Activated T-cell treated with anti-CD3 and anti-CD28 coated beads, Interleukin-2, amount 50 U/mL, for 24 hours (primary cell): ENCODE data around the gene SPEG.
A peak's percentile ranks its signal among the peaks of the same experiment; 100 is the strongest.

ENCODE experiments used
- DNase-seq: peaks from one replicate; pipeline ENCODE4 v3.0.0-alpha.2; 2020
- H3K27ac Mint-ChIP-seq: 2 replicates; pipeline ENCODE4 v1.8.0; 2020; ENCODE audit warnings: mild to moderate bottlenecking, mixed read lengths
- H3K27me3 Mint-ChIP-seq: 2 replicates; pipeline ENCODE4 v1.8.0; 2020; ENCODE audit warnings: mixed read lengths
- H3K36me3 Mint-ChIP-seq: 2 replicates; pipeline ENCODE4 v1.8.0; 2020; ENCODE audit warnings: low read depth, mixed read lengths
- H3K4me1 Mint-ChIP-seq: 2 replicates; pipeline ENCODE4 v1.8.0; 2020; ENCODE audit warnings: low read depth, mixed read lengths
- H3K4me3 Mint-ChIP-seq: 2 replicates; pipeline ENCODE4 v1.8.0; 2020; ENCODE audit warnings: mild to moderate bottlenecking, moderate library complexity, mixed read lengths
- H3K9me3 Mint-ChIP-seq: 2 replicates; pipeline ENCODE4 v1.8.0; 2020; ENCODE audit warnings: mixed read lengths

Gene SPEG

GRCh38 chr2:219489315-219489714, 54.7 kb downstream of the SPEG start:
- peaks cover 3% of the 10 kb centered on the region for H3K4me1 Mint-ChIP-seq
- H3K27ac Mint-ChIP-seq, result no peak overlapping the region
- no peak for DNase-seq
- H3K36me3 Mint-ChIP-seq, result no peaks in the 10 kb centered on the region
- H3K4me3 Mint-ChIP-seq, result no peak overlapping the region
- no peaks in the 10 kb centered on the region for H3K9me3 Mint-ChIP-seq
- H3K27me3 Mint-ChIP-seq, result peaks cover 65% of the 10 kb centered on the region

- H3K4me3 Mint-ChIP-seq, result no peak overlapping the region
- no peak overlapping the region for H3K27ac Mint-ChIP-seq
- H3K36me3 Mint-ChIP-seq, result no peaks in the 10 kb centered on the region
- H3K9me3 Mint-ChIP-seq, result no peaks in the 10 kb centered on the region
- no peak for DNase-seq
- H3K4me1 Mint-ChIP-seq, result peaks cover under 1% of the 10 kb centered on the region
- peaks cover 69% of the 10 kb centered on the region for H3K27me3 Mint-ChIP-seq
These were observed 55.5 kb downstream of the SPEG start for GRCh38 chr2:219490186-219490585.

- H3K36me3 Mint-ChIP-seq, result no peaks in the 10 kb centered on the region
- peaks cover 69% of the 10 kb centered on the region for H3K27me3 Mint-ChIP-seq
- no peaks in the 10 kb centered on the region for H3K9me3 Mint-ChIP-seq
- DNase-seq, result no peak
- no peak overlapping the region for H3K27ac Mint-ChIP-seq
- H3K4me3 Mint-ChIP-seq, result no peak overlapping the region
- H3K4me1 Mint-ChIP-seq, result peaks cover 2% of the 10 kb centered on the region
These were observed 56.0 kb downstream of the SPEG start for GRCh38 chr2:219490600-219491130.

GRCh38 chr2:219491278-219491963, 56.8 kb downstream of the SPEG start:
- no peak overlapping the region for H3K4me3 Mint-ChIP-seq
- peaks cover 69% of the 10 kb centered on the region for H3K27me3 Mint-ChIP-seq
- no peak overlapping the region for H3K27ac Mint-ChIP-seq
- DNase-seq, result no peak
- H3K4me1 Mint-ChIP-seq, result peaks cover 4% of the 10 kb centered on the region
- no peaks in the 10 kb centered on the region for H3K36me3 Mint-ChIP-seq
- no peaks in the 10 kb centered on the region for H3K9me3 Mint-ChIP-seq

GRCh38 chr2:219492575-219492974, 57.9 kb downstream of the SPEG start:
- H3K4me1 Mint-ChIP-seq, result peaks cover 11% of the 10 kb centered on the region
- no peak overlapping the region for H3K4me3 Mint-ChIP-seq
- H3K27me3 Mint-ChIP-seq, result peaks cover 70% of the 10 kb centered on the region
- H3K36me3 Mint-ChIP-seq, result no peaks in the 10 kb centered on the region
- no peak overlapping the region for H3K27ac Mint-ChIP-seq
- DNase-seq, result no peak
- H3K9me3 Mint-ChIP-seq, result no peaks in the 10 kb centered on the region

GRCh38 chr2:219493086-219493485, 58.4 kb downstream of the SPEG start:
- H3K4me3 Mint-ChIP-seq, result no peak overlapping the region
- no peaks in the 10 kb centered on the region for H3K9me3 Mint-ChIP-seq
- peaks cover 16% of the 10 kb centered on the region for H3K4me1 Mint-ChIP-seq
- no peaks in the 10 kb centered on the region for H3K36me3 Mint-ChIP-seq
- H3K27ac Mint-ChIP-seq, result no peak overlapping the region
- no peak for DNase-seq
- peaks cover 70% of the 10 kb centered on the region for H3K27me3 Mint-ChIP-seq

GRCh38 chr2:219494952-219495530, 60.4 kb downstream of the SPEG start:
- H3K27ac Mint-ChIP-seq, result no peak overlapping the region
- H3K9me3 Mint-ChIP-seq, result no peaks in the 10 kb centered on the region
- H3K4me3 Mint-ChIP-seq, result no peak overlapping the region
- no peak for DNase-seq
- H3K36me3 Mint-ChIP-seq, result peaks cover 11% of the 10 kb centered on the region
- H3K4me1 Mint-ChIP-seq, result peaks cover 34% of the 10 kb centered on the region
- peaks cover 69% of the 10 kb centered on the region for H3K27me3 Mint-ChIP-seq

GRCh38 chr2:219495531-219496122, 61.0 kb downstream of the SPEG start:
- Mint-ChIP-seq H3K27ac (no peak overlapping the region), H3K4me3 (no peak overlapping the region)
- DNase-seq, result peak; percentile 68

GRCh38 chr2:219496247-219496824, 61.7 kb downstream of the SPEG start:
- Mint-ChIP-seq H3K27me3 (peaks cover 67% of the 10 kb centered on the region), H3K4me1 (peaks cover 40% of the 10 kb centered on the region), H3K27ac (no peak overlapping the region), H3K4me3 (no peak overlapping the region), H3K36me3 (peaks cover 14% of the 10 kb centered on the region), H3K9me3 (no peaks in the 10 kb centered on the region)
- DNase-seq, result peak; percentile 42

More at GRCh38 chr2:219495531-219496122, 61.0 kb downstream of the SPEG start:
- peaks cover 11% of the 10 kb centered on the region for H3K36me3 Mint-ChIP-seq
- H3K27me3 Mint-ChIP-seq, result peaks cover 67% of the 10 kb centered on the region
- no peaks in the 10 kb centered on the region for H3K9me3 Mint-ChIP-seq
- peaks cover 37% of the 10 kb centered on the region for H3K4me1 Mint-ChIP-seq

- peaks cover 42% of the 10 kb centered on the region for H3K4me1 Mint-ChIP-seq
- peak; percentile 41 for DNase-seq
- H3K27ac Mint-ChIP-seq, result no peak overlapping the region
- H3K27me3 Mint-ChIP-seq, result peaks cover 63% of the 10 kb centered on the region
- H3K36me3 Mint-ChIP-seq, result peaks cover 20% of the 10 kb centered on the region
- H3K4me3 Mint-ChIP-seq, result peak overlapping the region; percentile 84
- H3K9me3 Mint-ChIP-seq, result no peaks in the 10 kb centered on the region
These were observed 62.3 kb downstream of the SPEG start for GRCh38 chr2:219496825-219497494.

- H3K27me3 Mint-ChIP-seq, result peaks cover 58% of the 10 kb centered on the region
- DNase-seq, result peak; percentile 54
- H3K36me3 Mint-ChIP-seq, result peaks cover 27% of the 10 kb centered on the region
- peak overlapping the region; percentile 84 for H3K4me3 Mint-ChIP-seq
- H3K4me1 Mint-ChIP-seq, result peaks cover 42% of the 10 kb centered on the region
- H3K27ac Mint-ChIP-seq, result no peak overlapping the region
- no peaks in the 10 kb centered on the region for H3K9me3 Mint-ChIP-seq
These were observed 63.0 kb downstream of the SPEG start for GRCh38 chr2:219497495-219498279.

GRCh38 chr2:219498280-219499057, 63.8 kb downstream of the SPEG start, which contains the start of gene GMPPA:
GMPPA (plus strand) TSS chr2:219498891; CDS start chr2:219499976, 1,085 bp downstream.
- Mint-ChIP-seq H3K27ac (peak within 1 kb of the TSS; percentile 90), H3K27me3 (peaks cover 50% of the 10 kb centered on the region), H3K9me3 (no peaks in the 10 kb centered on the region), H3K4me3 (peak within 1 kb of the TSS; percentile 84), H3K36me3 (peaks cover 34% of the 10 kb centered on the region), H3K4me1 (peaks cover 42% of the 10 kb centered on the region)
- peak; percentile 95 for DNase-seq

GRCh38 chr2:219499058-219499307, 64.3 kb downstream of the SPEG start:
- Mint-ChIP-seq H3K9me3 (no peaks in the 10 kb centered on the region), H3K4me3 (peak overlapping the region; percentile 84), H3K4me1 (peaks cover 42% of the 10 kb centered on the region), H3K27me3 (peaks cover 46% of the 10 kb centered on the region), H3K27ac (peak overlapping the region; percentile 90), H3K36me3 (peaks cover 39% of the 10 kb centered on the region)
- DNase-seq, result no peak
